ENCODE results near the gene CTDP1.

CTDP1 gene

DNA sequence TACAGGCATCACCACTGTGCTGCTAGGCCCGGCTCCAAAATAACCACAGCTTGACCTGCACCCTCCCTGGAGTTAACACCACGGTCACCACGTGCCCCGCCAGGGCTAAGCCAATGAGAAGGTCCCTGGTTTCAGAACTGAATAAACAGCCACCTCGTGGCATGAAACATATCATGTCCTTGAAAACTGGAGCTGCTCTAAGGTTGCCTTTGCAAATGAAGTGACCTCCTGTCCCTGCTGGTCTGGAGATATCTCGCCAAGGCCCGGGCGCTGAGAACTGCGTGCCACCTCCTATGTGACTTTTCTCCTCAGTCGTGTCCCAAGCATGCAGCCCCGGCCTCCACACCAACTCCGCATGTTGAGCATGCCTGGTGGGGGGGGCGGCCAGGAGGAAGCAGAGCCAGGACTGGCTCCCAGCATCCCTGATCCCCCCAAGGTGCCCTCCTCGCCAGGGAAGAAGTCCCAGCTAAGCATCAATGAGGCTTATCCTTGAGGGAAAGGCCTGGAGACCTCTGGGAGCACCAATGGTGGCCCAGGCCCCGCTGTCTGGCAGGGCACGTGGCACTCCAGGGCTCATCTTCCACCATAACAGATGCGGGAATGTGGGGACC lies 101.8 kb downstream of the CTDP1 start:
- ChIA-PET CTCF (no interaction called here), POLR2A (no interaction called here)
- TF ChIP-seq, protein P1, sequence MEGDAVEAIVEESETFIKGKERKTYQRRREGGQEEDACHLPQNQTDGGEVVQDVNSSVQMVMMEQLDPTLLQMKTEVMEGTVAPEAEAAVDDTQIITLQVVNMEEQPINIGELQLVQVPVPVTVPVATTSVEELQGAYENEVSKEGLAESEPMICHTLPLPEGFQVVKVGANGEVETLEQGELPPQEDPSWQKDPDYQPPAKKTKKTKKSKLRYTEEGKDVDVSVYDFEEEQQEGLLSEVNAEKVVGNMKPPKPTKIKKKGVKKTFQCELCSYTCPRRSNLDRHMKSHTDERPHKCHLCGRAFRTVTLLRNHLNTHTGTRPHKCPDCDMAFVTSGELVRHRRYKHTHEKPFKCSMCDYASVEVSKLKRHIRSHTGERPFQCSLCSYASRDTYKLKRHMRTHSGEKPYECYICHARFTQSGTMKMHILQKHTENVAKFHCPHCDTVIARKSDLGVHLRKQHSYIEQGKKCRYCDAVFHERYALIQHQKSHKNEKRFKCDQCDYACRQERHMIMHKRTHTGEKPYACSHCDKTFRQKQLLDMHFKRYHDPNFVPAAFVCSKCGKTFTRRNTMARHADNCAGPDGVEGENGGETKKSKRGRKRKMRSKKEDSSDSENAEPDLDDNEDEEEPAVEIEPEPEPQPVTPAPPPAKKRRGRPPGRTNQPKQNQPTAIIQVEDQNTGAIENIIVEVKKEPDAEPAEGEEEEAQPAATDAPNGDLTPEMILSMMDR (IDR thresholded peaks at IDR 0.05; ENCODE audit: control extremely low read depth, extremely low read depth, low read depth, missing control alignments) = no peak
- no peak for DNase-seq (ENCODE audit: extremely low spot score)

DNA sequence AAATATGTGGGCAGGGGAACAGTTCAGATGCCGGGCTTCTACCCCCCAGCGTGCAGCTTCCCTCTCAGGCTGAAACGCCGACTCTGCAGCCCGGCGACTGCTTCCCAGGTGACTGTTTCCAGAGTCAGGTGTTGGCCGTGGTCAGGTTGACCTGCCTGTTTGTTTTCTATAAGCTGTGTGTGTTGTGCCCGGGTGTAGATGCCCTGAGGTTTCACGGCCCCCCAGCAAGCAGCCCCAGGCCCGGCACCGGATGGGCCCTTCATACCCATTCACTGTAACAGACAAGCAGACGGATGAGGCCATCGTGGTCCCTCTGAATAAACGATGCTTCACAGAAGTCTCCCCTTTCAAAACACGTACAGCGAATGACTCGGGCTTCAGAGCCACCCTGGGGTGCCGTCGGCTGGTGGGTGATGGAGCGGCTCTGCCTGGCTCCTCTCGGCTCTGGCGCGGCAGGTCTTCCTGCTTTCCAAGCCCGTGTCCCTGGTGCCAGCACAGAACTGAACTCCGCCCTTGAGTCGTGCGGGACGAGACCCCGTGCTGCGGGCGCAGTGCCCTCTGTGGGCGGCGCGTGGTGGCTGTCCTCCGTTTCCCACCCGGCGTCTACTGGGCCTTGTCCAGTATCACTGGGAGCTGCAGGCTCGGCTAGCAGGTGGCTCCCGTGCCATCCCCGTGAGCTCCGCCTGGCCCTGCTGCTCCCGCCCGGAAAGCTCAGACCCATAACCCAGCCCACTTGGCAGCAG lies 103.1 kb downstream of the CTDP1 start:
- ChIA-PET CTCF (no interaction called here), POLR2A (no interaction called here)
- TF ChIP-seq, protein P1 (IDR thresholded peaks at IDR 0.05; ENCODE audit: control extremely low read depth, extremely low read depth, low read depth, missing control alignments) = no peak
- DNase-seq (ENCODE audit: extremely low spot score) = no peak

DNA sequence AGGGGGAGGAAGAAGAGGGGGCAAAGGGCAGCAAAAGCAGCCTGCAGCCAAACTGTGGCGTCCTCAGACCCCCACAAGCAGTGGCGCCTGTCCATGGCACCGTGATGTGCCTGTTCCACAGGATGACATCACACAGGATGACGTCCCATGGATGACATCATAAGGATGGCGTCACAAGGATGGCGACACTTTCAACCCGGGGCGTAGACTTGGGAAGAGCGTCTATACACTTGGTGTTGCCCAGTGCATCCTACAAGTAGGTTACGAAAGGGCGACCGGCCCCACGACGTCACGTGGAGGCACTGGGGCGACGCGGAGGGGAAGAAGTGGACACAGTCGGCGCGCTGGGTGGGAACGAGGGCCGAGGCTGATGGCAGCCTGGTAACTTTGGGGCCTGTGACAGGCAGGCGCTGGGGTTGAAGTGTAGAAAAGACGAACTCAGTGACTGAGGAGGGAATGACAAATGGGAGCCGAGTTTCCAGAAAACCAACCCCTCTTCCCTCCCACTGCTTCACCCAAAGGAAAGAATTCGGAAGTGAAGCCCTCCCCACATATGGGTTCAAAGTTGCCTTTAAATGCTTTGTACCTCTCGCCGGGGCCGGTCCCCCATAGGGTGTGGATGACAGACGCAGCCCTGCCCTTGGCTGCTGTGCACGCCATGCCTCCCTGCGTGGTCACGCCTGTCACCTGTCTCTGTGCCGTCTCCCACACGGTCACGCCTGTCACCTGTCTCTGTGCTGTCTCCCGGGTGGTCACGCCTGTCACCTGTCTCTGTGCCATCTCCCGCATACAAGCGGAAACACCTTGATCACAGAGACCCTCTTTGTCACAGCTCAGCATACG lies 104.7 kb downstream of the CTDP1 start:
- no peak for DNase-seq (ENCODE audit: extremely low spot score)
- CTCF ChIA-PET = no interaction called here
- POLR2A ChIA-PET = no interaction called here
- TF ChIP-seq, protein P1 (IDR thresholded peaks at IDR 0.05; ENCODE audit: control extremely low read depth, extremely low read depth, low read depth, missing control alignments) = no peak

DNA sequence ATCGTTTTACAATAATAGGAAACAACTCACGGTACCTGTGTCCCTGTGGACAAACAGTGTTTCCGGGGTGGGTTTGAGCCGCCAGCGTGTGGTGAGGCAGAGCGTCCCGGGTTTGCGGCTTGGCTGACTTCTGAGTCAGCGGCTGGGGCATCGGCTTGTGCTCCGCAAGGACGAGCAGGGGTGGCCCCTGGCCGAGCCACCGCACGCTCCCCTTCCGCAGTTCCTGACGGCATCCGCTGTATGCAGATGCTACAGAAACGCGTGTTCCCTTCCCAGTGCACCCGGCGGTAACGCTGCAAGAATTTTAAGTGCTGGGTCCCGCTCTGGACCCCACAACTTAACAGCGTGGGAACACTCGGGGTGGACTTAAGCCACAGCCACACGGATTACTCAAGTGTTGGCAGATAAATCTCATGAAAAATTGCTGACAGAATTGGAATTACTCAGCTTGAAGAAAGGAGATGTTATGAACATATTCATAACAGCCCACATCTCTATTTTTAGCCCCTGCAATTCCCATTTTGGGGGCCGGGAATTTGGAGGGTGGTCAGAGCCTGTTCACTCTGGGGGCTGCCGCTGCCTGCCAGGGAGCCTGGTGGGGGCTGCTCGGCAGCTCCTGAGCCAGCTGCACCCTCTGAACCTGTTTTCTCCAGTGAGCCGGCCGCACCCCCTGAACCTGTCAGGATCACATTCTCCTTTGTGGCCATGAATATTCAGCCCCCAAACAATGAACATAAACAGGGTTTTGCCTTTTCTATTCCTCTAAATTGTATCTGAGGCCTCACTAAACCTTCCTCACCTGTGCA lies 105.6 kb downstream of the CTDP1 start:
- CTCF ChIA-PET = interaction anchor here (0.8 kb wide), 1 partner anchor 26 kb away, joined by 3 read pairs; no protein-coding TSS in a partner anchor
- POLR2A ChIA-PET = no interaction called here
- no peak for DNase-seq (ENCODE audit: extremely low spot score)
- TF ChIP-seq, protein P1 (IDR thresholded peaks at IDR 0.05; ENCODE audit: control extremely low read depth, extremely low read depth, low read depth, missing control alignments) = no peak

DNA sequence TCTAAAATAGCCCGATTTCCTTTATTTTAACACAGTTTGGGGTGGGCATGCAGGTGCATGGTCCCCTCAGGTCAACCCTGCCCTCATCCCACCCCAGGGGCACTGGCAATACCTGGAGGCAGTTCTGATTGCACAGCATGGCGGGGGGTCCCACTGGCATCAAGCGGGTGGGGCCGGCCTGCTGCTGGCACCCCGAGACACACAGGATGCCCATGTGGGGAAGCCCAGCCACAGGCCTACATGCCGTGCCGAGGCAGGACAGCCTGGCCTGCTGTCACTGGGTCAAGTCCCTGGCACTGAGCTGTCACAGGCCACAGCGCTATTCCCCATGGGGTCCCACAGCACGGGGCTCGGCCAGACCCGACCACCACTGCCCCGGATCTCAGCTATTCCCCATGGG lies 106.2 kb downstream of the CTDP1 start:
- ChIA-PET CTCF (interaction anchor here (0.8 to 0.9 kb wide), 2 partner anchors 12 to 27 kb away, joined by 3 read pairs; partner anchors contain the start of gene KCNG2), POLR2A (no interaction called here)
- TF ChIP-seq, protein P1 (IDR thresholded peaks at IDR 0.05; ENCODE audit: control extremely low read depth, extremely low read depth, low read depth, missing control alignments) = no peak
- DNase-seq (ENCODE audit: extremely low spot score) = no peak

DNA sequence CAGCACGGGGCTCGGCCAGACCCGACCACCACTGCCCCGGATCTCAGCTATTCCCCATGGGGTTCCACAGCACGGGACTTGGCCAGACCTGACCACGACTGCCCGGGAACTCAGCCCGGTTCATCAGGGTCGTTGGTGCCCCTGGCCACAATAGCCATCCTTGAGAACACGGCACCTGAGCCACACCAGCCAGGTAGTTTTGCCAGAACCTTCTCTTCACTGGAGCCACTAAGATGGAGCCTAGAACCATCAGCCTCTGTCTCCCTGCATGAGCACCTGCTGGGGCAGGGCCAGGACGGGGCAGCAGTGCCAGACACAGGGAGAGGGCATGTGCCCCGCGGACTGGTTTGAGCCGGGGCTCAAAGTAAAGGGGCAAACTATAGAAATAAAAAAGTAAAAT lies 106.7 kb downstream of the CTDP1 start:
- no peak for DNase-seq (ENCODE audit: extremely low spot score)
- TF ChIP-seq, protein P1 (IDR thresholded peaks at IDR 0.05; ENCODE audit: control extremely low read depth, extremely low read depth, low read depth, missing control alignments) = no peak
- POLR2A ChIA-PET = no interaction called here
- CTCF ChIA-PET = interaction anchor here (0.9 kb wide), 1 partner anchor 12 kb away, joined by 3 read pairs; the partner anchor contains the start of gene KCNG2

Measured in GM10248 (cell line).